Body of pancreas (tissue), 4 donors: Measurements from ENCODE around the gene HABP2.

Experiments
- POLR2A ChIP-seq, 3 donors: fragments of 450-650 bp; IDR thresholded peaks; one replicate each; pipeline ENCODE4 v1.6.1; 2016; ENCODE audit warnings: antibody characterized with exemption in 3 of 3, mild to moderate bottlenecking in 2 of 3
- TF ChIP-seq, protein P1 (sequence below), 7 experiments: fragments of 450-650 bp in 4 of 7; fragments of 200-600 bp in 3 of 7; sonication (generic) in 3 of 7; IDR thresholded peaks; one replicate each; pipeline ENCODE4 v1.5.1; 2016 to 2019; ENCODE audit warnings: antibody characterized with exemption in 7 of 7

- no peak for TF ChIP-seq POLR2A (IDR thresholded peaks at IDR 0.05)
- TF ChIP-seq, protein P1, sequence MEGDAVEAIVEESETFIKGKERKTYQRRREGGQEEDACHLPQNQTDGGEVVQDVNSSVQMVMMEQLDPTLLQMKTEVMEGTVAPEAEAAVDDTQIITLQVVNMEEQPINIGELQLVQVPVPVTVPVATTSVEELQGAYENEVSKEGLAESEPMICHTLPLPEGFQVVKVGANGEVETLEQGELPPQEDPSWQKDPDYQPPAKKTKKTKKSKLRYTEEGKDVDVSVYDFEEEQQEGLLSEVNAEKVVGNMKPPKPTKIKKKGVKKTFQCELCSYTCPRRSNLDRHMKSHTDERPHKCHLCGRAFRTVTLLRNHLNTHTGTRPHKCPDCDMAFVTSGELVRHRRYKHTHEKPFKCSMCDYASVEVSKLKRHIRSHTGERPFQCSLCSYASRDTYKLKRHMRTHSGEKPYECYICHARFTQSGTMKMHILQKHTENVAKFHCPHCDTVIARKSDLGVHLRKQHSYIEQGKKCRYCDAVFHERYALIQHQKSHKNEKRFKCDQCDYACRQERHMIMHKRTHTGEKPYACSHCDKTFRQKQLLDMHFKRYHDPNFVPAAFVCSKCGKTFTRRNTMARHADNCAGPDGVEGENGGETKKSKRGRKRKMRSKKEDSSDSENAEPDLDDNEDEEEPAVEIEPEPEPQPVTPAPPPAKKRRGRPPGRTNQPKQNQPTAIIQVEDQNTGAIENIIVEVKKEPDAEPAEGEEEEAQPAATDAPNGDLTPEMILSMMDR (IDR thresholded peaks at IDR 0.05): no peak
Measured at GRCh38 chr10:113521475-113521795, 31.4 kb upstream of the HABP2 start.
